Neutrophil (primary cell): ENCODE data around the gene MRPL34.

Experiments
- H3K27ac ChIP-seq: fragments of 200-600 bp; sonication (generic); 2 replicates; pipeline ENCODE4 v1.5.1; 2016; ENCODE audit warnings: mild to moderate bottlenecking, moderate library complexity
- H3K27me3 ChIP-seq: fragments of 200-600 bp; sonication (generic); 2 replicates; pipeline ENCODE4 v1.6.0; 2016; ENCODE audit warnings: mild to moderate bottlenecking
- H3K36me3 ChIP-seq: fragments of 200-600 bp; sonication (generic); 2 replicates; pipeline ENCODE4 v1.5.1; 2017
- H3K4me1 ChIP-seq, 2 experiments: fragments of 200-600 bp in 1 of 2; sonication (generic) in 1 of 2; 1 replicate in 1 of 2; 2 replicates in 1 of 2; pipeline versions ENCODE4 v1.5.1 to v1.6.1; 2013 to 2016; ENCODE audit warnings: low read depth in 1 of 2, low read length in 1 of 2, mild to moderate bottlenecking in 1 of 2, moderate library complexity in 1 of 2; ENCODE audit not compliant: control insufficient read depth in 1 of 2, insufficient read depth in 1 of 2
- H3K4me3 ChIP-seq, 2 experiments: fragments of 200-600 bp in 1 of 2; sonication (generic) in 1 of 2; 1 replicate in 1 of 2; 2 replicates in 1 of 2; pipeline ENCODE4 v1.5.1; 2013 to 2016; ENCODE audit warnings: low read depth in 1 of 2, low read length in 1 of 2, mild to moderate bottlenecking in 1 of 2, moderate library complexity in 1 of 2
- H3K9me3 ChIP-seq: fragments of 200-600 bp; sonication (generic); 2 replicates; pipeline ENCODE4 v1.5.1; 2016
- TF ChIP-seq, protein P1 (sequence below): fragments of 200-600 bp; sonication (generic); IDR thresholded peaks from 2 replicates; pipeline ENCODE4 v1.5.1; 2016; ENCODE audit warnings: antibody characterized with exemption

Gene MRPL34

DNA sequence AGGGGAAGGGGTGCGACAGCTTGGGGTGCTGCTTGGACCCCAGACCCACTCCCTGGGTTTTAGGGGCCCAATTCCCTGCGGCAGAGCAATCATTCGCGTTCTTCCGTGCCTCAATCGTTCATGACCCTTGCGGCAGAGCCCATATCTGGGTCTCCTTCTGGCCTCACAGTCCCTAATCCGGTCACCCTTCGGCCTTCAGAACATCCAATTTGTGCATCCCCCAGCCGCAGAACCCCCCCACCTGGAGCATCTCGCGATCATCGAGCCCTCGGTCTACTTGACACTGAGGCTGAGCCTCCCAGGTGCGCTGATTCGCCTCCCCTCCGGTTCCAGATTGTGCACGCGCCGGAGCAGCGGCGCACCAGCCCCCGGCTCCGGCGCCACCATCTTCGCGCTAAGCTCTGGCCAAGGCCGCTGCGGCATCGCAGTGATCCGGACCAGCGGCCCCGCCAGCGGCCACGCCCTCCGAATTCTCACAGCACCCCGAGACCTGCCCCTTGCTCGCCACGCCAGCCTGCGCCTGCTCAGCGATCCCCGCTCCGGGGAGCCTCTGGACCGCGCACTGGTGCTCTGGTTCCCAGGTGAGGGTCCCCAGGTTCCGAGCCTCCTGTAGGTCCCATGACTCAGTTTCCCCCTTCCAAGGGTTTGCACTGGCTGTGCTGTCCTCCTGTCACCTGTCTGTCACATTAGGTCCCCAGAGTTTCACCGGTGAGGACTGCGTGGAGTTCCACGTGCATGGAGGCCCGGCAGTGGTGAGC, 32.2 kb downstream of the MRPL34 start:
- no peak overlapping the region for H3K27ac ChIP-seq
- peaks cover 31% of the 10 kb centered on the region for H3K27me3 ChIP-seq
- peak overlapping the region; percentile 65 to 71 for H3K4me3 ChIP-seq
- H3K4me1 ChIP-seq, result peaks cover 39 to 44% of the 10 kb centered on the region in 2 experiments
- H3K36me3 ChIP-seq, result no peaks in the 10 kb centered on the region
- TF ChIP-seq, protein P1, sequence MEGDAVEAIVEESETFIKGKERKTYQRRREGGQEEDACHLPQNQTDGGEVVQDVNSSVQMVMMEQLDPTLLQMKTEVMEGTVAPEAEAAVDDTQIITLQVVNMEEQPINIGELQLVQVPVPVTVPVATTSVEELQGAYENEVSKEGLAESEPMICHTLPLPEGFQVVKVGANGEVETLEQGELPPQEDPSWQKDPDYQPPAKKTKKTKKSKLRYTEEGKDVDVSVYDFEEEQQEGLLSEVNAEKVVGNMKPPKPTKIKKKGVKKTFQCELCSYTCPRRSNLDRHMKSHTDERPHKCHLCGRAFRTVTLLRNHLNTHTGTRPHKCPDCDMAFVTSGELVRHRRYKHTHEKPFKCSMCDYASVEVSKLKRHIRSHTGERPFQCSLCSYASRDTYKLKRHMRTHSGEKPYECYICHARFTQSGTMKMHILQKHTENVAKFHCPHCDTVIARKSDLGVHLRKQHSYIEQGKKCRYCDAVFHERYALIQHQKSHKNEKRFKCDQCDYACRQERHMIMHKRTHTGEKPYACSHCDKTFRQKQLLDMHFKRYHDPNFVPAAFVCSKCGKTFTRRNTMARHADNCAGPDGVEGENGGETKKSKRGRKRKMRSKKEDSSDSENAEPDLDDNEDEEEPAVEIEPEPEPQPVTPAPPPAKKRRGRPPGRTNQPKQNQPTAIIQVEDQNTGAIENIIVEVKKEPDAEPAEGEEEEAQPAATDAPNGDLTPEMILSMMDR, result no peak
- no peaks in the 10 kb centered on the region for H3K9me3 ChIP-seq

- Histone ChIP-seq H3K36me3 (no peaks in the 10 kb centered on the region), H3K4me3 (no peak overlapping the region), H3K27ac (no peak overlapping the region), H3K4me1 (peaks cover 39 to 44% of the 10 kb centered on the region in 2 experiments), H3K9me3 (no peaks in the 10 kb centered on the region), H3K27me3 (peaks cover 24% of the 10 kb centered on the region)
- TF ChIP-seq, protein P1, result no peak
Measured at GRCh38 chr19:17338433-17339078, 32.9 kb downstream of the MRPL34 start.

- Histone ChIP-seq H3K27me3 (peaks cover 17% of the 10 kb centered on the region), H3K4me1 (peaks cover 32 to 37% of the 10 kb centered on the region in 2 experiments), H3K9me3 (no peaks in the 10 kb centered on the region), H3K27ac (no peak overlapping the region), H3K36me3 (no peaks in the 10 kb centered on the region), H3K4me3 (no peak overlapping the region)
- TF ChIP-seq, protein P1, result no peak
Measured at GRCh38 chr19:17339088-17339741, 33.5 kb downstream of the MRPL34 start.

- H3K27me3 ChIP-seq, result peaks cover 9% of the 10 kb centered on the region
- H3K4me3 ChIP-seq, result no peak overlapping the region
- TF ChIP-seq, protein P1, result no peak
- H3K36me3 ChIP-seq, result no peaks in the 10 kb centered on the region
- H3K9me3 ChIP-seq, result no peaks in the 10 kb centered on the region
- no peak overlapping the region for H3K27ac ChIP-seq
- peaks cover 21 to 26% of the 10 kb centered on the region in 2 experiments for H3K4me1 ChIP-seq
Measured at GRCh38 chr19:17340302-17340870, 34.7 kb downstream of the MRPL34 start.

GRCh38 chr19:17340871-17341357, 35.2 kb downstream of the MRPL34 start:
- TF ChIP-seq, protein P1, result no peak
- H3K4me3 ChIP-seq, result no peak overlapping the region
- no peak overlapping the region for H3K27ac ChIP-seq

More at GRCh38 chr19:17340871-17341357, 35.2 kb downstream of the MRPL34 start:
- peaks cover 9% of the 10 kb centered on the region for H3K27me3 ChIP-seq
- H3K4me1 ChIP-seq, result peaks cover 20 to 24% of the 10 kb centered on the region in 2 experiments
- no peaks in the 10 kb centered on the region for H3K9me3 ChIP-seq
- no peaks in the 10 kb centered on the region for H3K36me3 ChIP-seq
